ENCODE data around the gene SORBS1.

Gene SORBS1

DNA sequence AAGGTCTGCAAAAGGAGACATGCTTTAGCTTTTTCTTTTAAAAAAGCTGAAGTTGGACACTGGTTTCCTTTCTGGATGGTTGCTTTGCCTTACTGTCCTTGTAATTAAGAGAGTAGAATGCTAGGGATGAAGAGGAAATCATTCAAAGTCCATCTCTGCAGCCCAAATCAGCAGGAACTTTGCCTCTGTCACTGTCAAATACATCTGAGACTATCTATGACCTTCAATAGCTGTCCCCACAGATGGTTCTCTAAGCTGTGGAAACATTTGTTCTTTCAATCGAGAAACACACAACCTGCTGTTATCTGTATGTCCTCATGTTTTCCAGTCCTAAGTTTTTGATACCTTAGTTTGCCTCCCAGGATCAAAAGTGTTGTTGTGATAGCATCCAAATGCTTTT lies 117.5 kb downstream of the SORBS1 start:
- TF ChIP-seq, protein P1, sequence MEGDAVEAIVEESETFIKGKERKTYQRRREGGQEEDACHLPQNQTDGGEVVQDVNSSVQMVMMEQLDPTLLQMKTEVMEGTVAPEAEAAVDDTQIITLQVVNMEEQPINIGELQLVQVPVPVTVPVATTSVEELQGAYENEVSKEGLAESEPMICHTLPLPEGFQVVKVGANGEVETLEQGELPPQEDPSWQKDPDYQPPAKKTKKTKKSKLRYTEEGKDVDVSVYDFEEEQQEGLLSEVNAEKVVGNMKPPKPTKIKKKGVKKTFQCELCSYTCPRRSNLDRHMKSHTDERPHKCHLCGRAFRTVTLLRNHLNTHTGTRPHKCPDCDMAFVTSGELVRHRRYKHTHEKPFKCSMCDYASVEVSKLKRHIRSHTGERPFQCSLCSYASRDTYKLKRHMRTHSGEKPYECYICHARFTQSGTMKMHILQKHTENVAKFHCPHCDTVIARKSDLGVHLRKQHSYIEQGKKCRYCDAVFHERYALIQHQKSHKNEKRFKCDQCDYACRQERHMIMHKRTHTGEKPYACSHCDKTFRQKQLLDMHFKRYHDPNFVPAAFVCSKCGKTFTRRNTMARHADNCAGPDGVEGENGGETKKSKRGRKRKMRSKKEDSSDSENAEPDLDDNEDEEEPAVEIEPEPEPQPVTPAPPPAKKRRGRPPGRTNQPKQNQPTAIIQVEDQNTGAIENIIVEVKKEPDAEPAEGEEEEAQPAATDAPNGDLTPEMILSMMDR (IDR thresholded peaks at IDR 0.05; ENCODE audit: low read depth, low read length, missing control alignments): no peak
- no peak for DNase-seq (ENCODE audit: low read depth)
- no peak overlapping the region for H3K4me3 ChIP-seq (ENCODE audit: low read depth, low read length)
- in situ Hi-C loops (cut with HindIII; ENCODE audit: low sequenced_read_pairs): no loop called here

DNA sequence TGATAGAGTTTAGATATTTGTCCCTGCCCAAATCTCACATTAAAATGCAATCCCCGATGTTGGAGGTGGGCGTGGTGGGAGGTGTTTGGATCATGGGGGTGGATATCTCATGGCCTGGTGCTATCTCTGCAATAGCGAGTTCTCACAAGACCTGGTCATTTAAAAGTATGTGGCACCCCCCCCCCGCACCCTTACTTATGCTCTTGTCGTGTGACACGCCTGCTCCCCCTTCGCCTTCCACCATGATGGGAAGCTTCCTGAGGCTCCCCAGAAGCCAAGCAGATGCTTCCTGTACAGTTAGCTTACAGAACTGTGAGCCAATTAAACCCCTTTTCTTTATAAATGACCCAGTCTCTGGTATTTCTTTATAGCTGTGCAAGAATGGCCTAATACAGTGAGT lies 118.8 kb downstream of the SORBS1 start:
- DNase-seq (ENCODE audit: low read depth): no peak
- H3K4me3 ChIP-seq (ENCODE audit: low read depth, low read length): no peak overlapping the region
- in situ Hi-C loops (cut with HindIII; ENCODE audit: low sequenced_read_pairs): no loop called here
- TF ChIP-seq, protein P1 (IDR thresholded peaks at IDR 0.05; ENCODE audit: low read depth, low read length, missing control alignments): no peak

DNA sequence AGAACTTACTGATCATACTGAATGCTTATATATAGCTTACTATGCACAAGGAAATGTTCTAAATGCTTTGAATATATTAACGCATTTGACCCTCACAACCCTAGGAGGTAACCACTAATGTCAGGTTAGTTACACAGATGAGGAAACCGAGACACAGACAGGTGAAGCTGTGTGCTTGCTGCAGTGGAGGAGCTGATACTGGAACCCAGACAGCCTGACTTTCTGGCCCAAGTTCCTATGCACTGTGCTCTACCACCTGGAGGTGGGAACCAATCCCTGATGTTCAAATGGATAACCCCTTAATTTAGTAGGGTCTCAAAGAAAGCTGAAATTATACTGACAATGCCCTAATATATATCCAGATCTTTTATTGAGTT lies 119.6 kb downstream of the SORBS1 start:
- no peak overlapping the region for H3K4me3 ChIP-seq (ENCODE audit: low read depth, low read length)
- DNase-seq (ENCODE audit: low read depth): no peak
- TF ChIP-seq, protein P1 (IDR thresholded peaks at IDR 0.05; ENCODE audit: low read depth, low read length, missing control alignments): no peak
- in situ Hi-C loops (cut with HindIII; ENCODE audit: low sequenced_read_pairs): no loop called here

DNA sequence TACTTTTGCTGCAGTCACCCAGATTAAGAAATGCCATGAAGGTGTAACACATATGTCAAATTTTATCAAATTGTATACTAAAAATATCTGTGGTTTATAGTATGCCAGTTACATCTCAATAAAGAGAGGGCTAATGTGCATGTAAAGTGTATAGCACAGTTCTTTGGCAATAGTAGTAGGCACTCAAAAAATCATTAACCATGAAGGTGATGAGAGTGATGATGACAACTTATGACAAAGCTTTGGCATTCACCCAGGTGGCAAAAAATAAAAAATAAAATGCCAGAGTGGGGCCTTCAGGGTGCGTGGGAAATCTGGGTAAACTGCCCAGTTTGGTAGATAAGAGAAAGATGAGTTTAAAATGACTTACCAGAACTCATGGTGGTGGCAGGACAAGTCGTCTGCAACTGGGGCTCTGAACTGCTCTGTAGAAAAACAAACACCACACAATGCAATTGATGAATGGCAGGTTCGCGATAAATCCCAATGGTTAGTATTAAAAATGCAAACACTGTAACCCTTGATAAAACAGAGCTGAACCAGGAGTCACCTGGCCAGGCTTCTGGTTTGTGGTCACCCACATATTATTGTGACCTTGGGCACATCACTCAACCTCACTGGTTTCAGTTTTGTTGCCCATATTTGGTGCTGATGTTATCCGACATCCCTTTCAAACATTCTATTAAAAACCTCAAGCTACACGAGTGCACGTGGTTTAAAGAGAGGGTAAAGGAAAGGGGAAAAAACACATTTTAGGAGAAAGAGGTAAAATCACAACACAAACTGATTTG lies 120.2 kb downstream of the SORBS1 start:
- DNase-seq (ENCODE audit: low read depth): peak; percentile 20
- TF ChIP-seq, protein P1 (IDR thresholded peaks at IDR 0.05; ENCODE audit: low read depth, low read length, missing control alignments): no peak
- H3K4me3 ChIP-seq (ENCODE audit: low read depth, low read length): no peak overlapping the region
- in situ Hi-C loops (cut with HindIII; ENCODE audit: low sequenced_read_pairs): no loop called here

DNA sequence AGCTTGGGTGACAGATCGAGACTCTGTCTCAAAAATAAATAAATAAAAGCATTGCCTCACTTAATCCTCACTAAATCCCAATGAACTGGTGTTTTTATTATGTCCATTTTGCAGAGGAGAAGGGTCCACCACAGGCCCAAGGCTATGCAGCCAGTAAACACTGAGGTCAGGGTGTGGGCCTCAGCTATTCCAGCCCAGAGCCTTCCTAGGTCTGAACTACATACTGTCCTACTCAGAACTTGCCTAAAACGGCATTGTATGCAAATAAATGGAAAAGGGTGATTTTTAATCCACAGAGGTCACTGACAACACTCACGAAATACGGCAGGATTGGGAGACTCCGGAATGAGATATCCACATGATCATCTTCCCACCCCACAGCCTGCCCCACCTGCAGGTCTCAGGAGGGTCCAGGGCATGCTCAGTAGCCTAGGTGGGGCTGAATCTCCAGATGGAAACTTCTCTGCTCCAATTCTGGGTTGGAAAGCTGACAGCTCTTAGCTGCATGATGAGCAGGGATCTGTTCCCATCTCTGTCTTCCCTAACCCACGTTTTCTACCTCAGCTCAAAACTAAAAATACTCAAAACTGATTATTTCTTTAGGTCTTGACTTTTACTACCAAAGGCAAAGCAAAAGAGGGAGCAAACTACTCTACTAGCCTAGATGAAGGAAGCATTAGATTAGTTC lies 121.0 kb downstream of the SORBS1 start:
- DNase-seq (ENCODE audit: low read depth): no peak
- H3K4me3 ChIP-seq (ENCODE audit: low read depth, low read length): no peak overlapping the region
- TF ChIP-seq, protein P1 (IDR thresholded peaks at IDR 0.05; ENCODE audit: low read depth, low read length, missing control alignments): no peak
- in situ Hi-C loops (cut with HindIII; ENCODE audit: low sequenced_read_pairs): no loop called here

DNA sequence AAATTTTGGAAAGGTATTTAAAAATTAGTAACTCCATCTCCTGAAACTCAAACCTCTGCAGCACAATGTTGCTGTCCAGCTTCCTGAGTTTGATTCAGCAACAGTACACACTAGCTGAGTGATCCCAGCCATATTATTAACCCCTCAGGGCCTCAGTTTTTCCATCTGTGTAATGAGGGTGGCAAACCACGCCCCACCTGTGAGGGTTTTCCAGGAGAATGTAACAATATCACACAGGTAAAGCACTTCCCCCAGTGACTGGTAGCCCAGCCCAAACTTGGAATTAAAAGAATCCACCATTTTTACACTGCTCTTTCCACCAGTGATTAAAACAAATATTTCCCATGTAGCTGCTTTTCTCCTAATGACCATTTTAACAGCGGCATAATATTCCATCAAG lies 122.4 kb downstream of the SORBS1 start:
- TF ChIP-seq, protein P1 (IDR thresholded peaks at IDR 0.05; ENCODE audit: low read depth, low read length, missing control alignments): no peak
- in situ Hi-C loops (cut with HindIII; ENCODE audit: low sequenced_read_pairs): no loop called here
- H3K4me3 ChIP-seq (ENCODE audit: low read depth, low read length): no peak overlapping the region
- DNase-seq (ENCODE audit: low read depth): no peak

Data from astrocyte of the cerebellum (primary cell).